Mesendoderm (in vitro differentiated cells): ENCODE measurements around the gene MUSTN1. TPM values are rescaled to one million over a fixed set of nuclear protein-coding genes. Genes with fewer than 3 reads are reported as not detected.

ENCODE experiments used
- DNase-seq: peaks from one replicate; pipeline ENCODE4 v3.0.0; 2013
- H2AK5ac ChIP-seq: 2 replicates; pipeline ENCODE4 v1.6.1; 2013; ENCODE audit warnings: low read length, inconsistent platforms
- H2BK120ac ChIP-seq: 2 replicates; pipeline ENCODE4 v1.6.1; 2013; ENCODE audit warnings: low read depth, mild to moderate bottlenecking, low read length, moderate library complexity, mixed read lengths
- H2BK15ac ChIP-seq: replicated peaks from 2 replicates; pipeline ENCODE4 v1.6.1; 2013; ENCODE audit warnings: low read depth, mild to moderate bottlenecking, moderate library complexity
- H2BK5ac ChIP-seq: 2 replicates; pipeline ENCODE4 v1.6.1; 2013; ENCODE audit warnings: low read length, inconsistent platforms
- H3K18ac ChIP-seq: 2 replicates; pipeline ENCODE4 v1.6.1; 2013; ENCODE audit warnings: mild to moderate bottlenecking, low read length, mixed read lengths
- H3K23ac ChIP-seq: one replicate; pipeline ENCODE4 v1.6.1; 2013; ENCODE audit warnings: low read length
- H3K27ac ChIP-seq: 2 replicates; pipeline ENCODE4 v1.5.1; 2013; ENCODE audit warnings: low read depth, mild to moderate bottlenecking, inconsistent platforms, low read length, moderate library complexity
- H3K27me3 ChIP-seq: 2 replicates; pipeline ENCODE4 v1.6.1; 2013; ENCODE audit warnings: low read length, control low read depth, mild to moderate bottlenecking, inconsistent platforms; ENCODE audit not compliant: insufficient read depth, poor library complexity
- H3K36me3 ChIP-seq: 2 replicates; pipeline ENCODE4 v1.6.1; 2013; ENCODE audit warnings: low read length, inconsistent platforms; ENCODE audit not compliant: control insufficient read depth, insufficient read depth
- H3K4ac ChIP-seq: one replicate; pipeline ENCODE4 v1.6.1; 2013; ENCODE audit warnings: low read depth, mild to moderate bottlenecking, low read length, moderate library complexity
- H3K4me1 ChIP-seq: 2 replicates; pipeline ENCODE4 v1.6.1; 2013; ENCODE audit warnings: low read depth, low read length, inconsistent platforms; ENCODE audit not compliant: control insufficient read depth
- H3K4me2 ChIP-seq: 2 replicates; pipeline ENCODE4 v1.6.1; 2013; ENCODE audit warnings: low read length
- H3K4me3 ChIP-seq: 2 replicates; pipeline ENCODE4 v1.5.1; 2013; ENCODE audit warnings: mild to moderate bottlenecking, low read length
- H3K56ac ChIP-seq: one replicate; pipeline ENCODE4 v1.6.1; 2013; ENCODE audit warnings: low read length
- H3K79me1 ChIP-seq: 2 replicates; pipeline ENCODE4 v1.6.1; 2013; ENCODE audit warnings: low read length, inconsistent platforms
- H3K79me2 ChIP-seq: 2 replicates; pipeline ENCODE4 v1.6.1; 2013; ENCODE audit warnings: mild to moderate bottlenecking, low read length; ENCODE audit not compliant: control insufficient read depth, insufficient read depth
- H3K9ac ChIP-seq: 2 replicates; pipeline ENCODE4 v1.6.1; 2013; ENCODE audit warnings: low read length, inconsistent platforms
- H4K5ac ChIP-seq: one replicate; pipeline ENCODE4 v1.6.1; 2013; ENCODE audit warnings: low read length
- H4K8ac ChIP-seq: one replicate; pipeline ENCODE4 v1.6.1; 2013; ENCODE audit warnings: low read depth, mild to moderate bottlenecking, control low read depth, low read length, moderate library complexity
- WGBS: extraction: QIAGEN DNeasy Blood & Tissue Kit; methylation state at CpG from one replicate; pipeline ENCODE4 v1.1.7; 2013; ENCODE audit warnings: low lambda C conversion rate, missing lambda C conversion rate; ENCODE audit not compliant: insufficient coverage; ENCODE audit errors: extremely low coverage; 5-methylcytosine and 5-hydroxymethylcytosine counted together
- polyA plus RNA-seq, 2 experiments: library from polyadenylated mRNA; stranded (reverse); fragments of 200-250 nt; gene quantifications; one replicate each; pipeline ENCODE4 v1.2.3, GENCODE V29; 2013

The MUSTN1 gene
- 2.3 TPM for polyA plus RNA-seq (2013, experiment 1 of 2)
- 1.4 TPM for polyA plus RNA-seq (2013, experiment 2 of 2)

GRCh38 chr3:52834871-52835501 lies at the start of gene MUSTN1:
TSS of gene MUSTN1 (minus strand) at chr3:52835019. CDS start at chr3:52834948, 71 bp downstream.
- DNase-seq, result no peak

GRCh38 chr3:52882377-52882776 lies 47.6 kb upstream of the MUSTN1 start:
- Histone ChIP-seq H3K56ac (no peak overlapping the region), H3K9ac (no peak overlapping the region), H3K79me2 (no peaks in the 10 kb centered on the region), H2AK5ac (no peak overlapping the region), H2BK120ac (no peak overlapping the region), H3K4me2 (no peak overlapping the region), H3K27ac (no peak overlapping the region), H3K36me3 (no peaks in the 10 kb centered on the region), H2BK15ac (no peak overlapping the region), H3K4me3 (no peak overlapping the region), H3K27me3 (no peaks in the 10 kb centered on the region), H2BK5ac (no peak overlapping the region), H3K23ac (no peak overlapping the region), H4K5ac (no peak overlapping the region), H3K79me1 (peaks cover 3% of the 10 kb centered on the region), H3K4ac (no peak overlapping the region), H3K18ac (no peak overlapping the region), H3K4me1 (no peaks in the 10 kb centered on the region), H4K8ac (no peak overlapping the region)
- no CpG with 5 or more reads among the region's 4 CpGs for WGBS
- no peak for DNase-seq

More at GRCh38 chr3:52834871-52835501, at the start of gene MUSTN1:
- WGBS, result no CpG with 5 or more reads among the region's 11 CpGs
- H3K79me1 ChIP-seq, result no peaks in the 10 kb centered on the region
- H2BK15ac ChIP-seq, result no peak within 1 kb of the TSS
- H4K8ac ChIP-seq, result no peak within 1 kb of the TSS
- no peak within 1 kb of the TSS for H3K27ac ChIP-seq
- H3K79me2 ChIP-seq, result no peaks in the 10 kb centered on the region
- no peak within 1 kb of the TSS for H2BK5ac ChIP-seq
- H3K36me3 ChIP-seq, result no peaks in the 10 kb centered on the region
- H3K56ac ChIP-seq, result no peak within 1 kb of the TSS
- H3K27me3 ChIP-seq, result no peaks in the 10 kb centered on the region
- H3K4me1 ChIP-seq, result no peaks in the 10 kb centered on the region
- no peak within 1 kb of the TSS for H2AK5ac ChIP-seq
- H3K23ac ChIP-seq, result no peak within 1 kb of the TSS
- H4K5ac ChIP-seq, result no peak within 1 kb of the TSS
- no peak within 1 kb of the TSS for H3K9ac ChIP-seq
- H3K4me2 ChIP-seq, result no peak within 1 kb of the TSS
- H3K18ac ChIP-seq, result no peak within 1 kb of the TSS
- H2BK120ac ChIP-seq, result no peak within 1 kb of the TSS
- H3K4ac ChIP-seq, result no peak within 1 kb of the TSS
- no peak within 1 kb of the TSS for H3K4me3 ChIP-seq

GRCh38 chr3:52881871-52882270 lies 47.1 kb upstream of the MUSTN1 start:
- H3K4me2 ChIP-seq, result no peak overlapping the region
- no peak overlapping the region for H3K56ac ChIP-seq
- H3K79me2 ChIP-seq, result no peaks in the 10 kb centered on the region
- H3K23ac ChIP-seq, result no peak overlapping the region
- H4K5ac ChIP-seq, result no peak overlapping the region
- no peak overlapping the region for H3K4me3 ChIP-seq
- no peak overlapping the region for H2BK5ac ChIP-seq
- no peak overlapping the region for H2AK5ac ChIP-seq
- no peak overlapping the region for H3K18ac ChIP-seq
- no peaks in the 10 kb centered on the region for H3K36me3 ChIP-seq
- H2BK15ac ChIP-seq, result no peak overlapping the region
- H2BK120ac ChIP-seq, result no peak overlapping the region
- H3K9ac ChIP-seq, result no peak overlapping the region
- no peak for DNase-seq
- WGBS, result no CpG with 5 or more reads among the region's 4 CpGs
- H3K27me3 ChIP-seq, result no peaks in the 10 kb centered on the region
- no peak overlapping the region for H3K27ac ChIP-seq
- no peak overlapping the region for H3K4ac ChIP-seq
- H4K8ac ChIP-seq, result no peak overlapping the region
- no peaks in the 10 kb centered on the region for H3K4me1 ChIP-seq
- peaks cover 5% of the 10 kb centered on the region for H3K79me1 ChIP-seq

- WGBS, result no CpG with 5 or more reads among the region's 3 CpGs
- Histone ChIP-seq H3K27ac (no peak overlapping the region), H2BK5ac (no peak overlapping the region), H3K4me3 (no peak overlapping the region), H3K79me2 (no peaks in the 10 kb centered on the region), H4K8ac (no peak overlapping the region), H3K4me1 (no peaks in the 10 kb centered on the region), H3K18ac (no peak overlapping the region), H3K4me2 (no peak overlapping the region), H4K5ac (no peak overlapping the region), H3K56ac (no peak overlapping the region), H3K9ac (no peak overlapping the region), H2AK5ac (no peak overlapping the region), H3K79me1 (peaks cover 5% of the 10 kb centered on the region), H3K4ac (no peak overlapping the region), H2BK120ac (no peak overlapping the region), H3K27me3 (no peaks in the 10 kb centered on the region), H3K23ac (no peak overlapping the region), H2BK15ac (no peak overlapping the region), H3K36me3 (no peaks in the 10 kb centered on the region)
- DNase-seq, result no peak
These were observed 45.7 kb upstream of the MUSTN1 start for GRCh38 chr3:52880474-52880873.

DNA sequence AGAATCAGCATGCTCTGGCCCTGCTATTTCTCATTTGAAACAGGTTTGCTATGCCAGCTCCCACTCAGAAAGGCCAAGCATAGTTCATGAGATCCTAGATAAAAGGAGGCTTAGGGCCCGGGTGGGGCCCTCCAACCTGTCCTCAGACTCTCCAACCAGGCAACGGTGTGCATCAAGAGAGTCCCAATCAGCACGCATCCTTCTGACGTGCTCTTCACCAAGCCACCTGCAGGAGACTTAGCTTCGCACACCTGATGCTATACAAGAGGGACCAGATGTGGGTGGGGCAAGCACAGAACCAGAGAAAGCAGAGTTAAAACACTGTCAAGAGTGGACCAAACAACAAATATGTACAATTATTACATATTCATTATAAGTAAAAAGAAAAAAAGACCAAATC lies 45.2 kb upstream of the MUSTN1 start:
- Histone ChIP-seq H2BK15ac (no peak overlapping the region), H4K5ac (no peak overlapping the region), H2BK120ac (no peak overlapping the region), H3K27ac (no peak overlapping the region), H3K4me3 (no peak overlapping the region), H4K8ac (no peak overlapping the region), H3K56ac (no peak overlapping the region), H3K79me1 (peaks cover 5% of the 10 kb centered on the region), H3K9ac (no peak overlapping the region), H2BK5ac (no peak overlapping the region), H3K36me3 (no peaks in the 10 kb centered on the region), H3K4ac (no peak overlapping the region), H3K4me2 (no peak overlapping the region), H3K4me1 (no peaks in the 10 kb centered on the region), H2AK5ac (no peak overlapping the region), H3K27me3 (no peaks in the 10 kb centered on the region), H3K18ac (no peak overlapping the region), H3K23ac (no peak overlapping the region), H3K79me2 (no peaks in the 10 kb centered on the region)
- no CpG with 5 or more reads among the region's 5 CpGs for WGBS
- DNase-seq, result peak; percentile 17

GRCh38 chr3:52879581-52879980 lies 44.8 kb upstream of the MUSTN1 start:
- no peak overlapping the region for H2AK5ac ChIP-seq
- no peaks in the 10 kb centered on the region for H3K4me1 ChIP-seq
- no peak overlapping the region for H4K5ac ChIP-seq
- no peak overlapping the region for H4K8ac ChIP-seq
- no peak overlapping the region for H3K4me2 ChIP-seq
- no peak overlapping the region for H3K9ac ChIP-seq
- no peak overlapping the region for H3K4me3 ChIP-seq
- H2BK120ac ChIP-seq, result no peak overlapping the region
- no CpG with 5 or more reads among the region's 4 CpGs for WGBS
- H3K23ac ChIP-seq, result no peak overlapping the region
- no peaks in the 10 kb centered on the region for H3K36me3 ChIP-seq
- no peak overlapping the region for H3K18ac ChIP-seq
- no peak overlapping the region for H3K27ac ChIP-seq
- no peak overlapping the region for H3K4ac ChIP-seq
- H3K79me2 ChIP-seq, result no peaks in the 10 kb centered on the region
- no peak overlapping the region for H2BK5ac ChIP-seq
- DNase-seq, result no peak
- H3K27me3 ChIP-seq, result no peaks in the 10 kb centered on the region
- H3K56ac ChIP-seq, result no peak overlapping the region
- H2BK15ac ChIP-seq, result no peak overlapping the region
- peaks cover 5% of the 10 kb centered on the region for H3K79me1 ChIP-seq
